GM19463 (cell line): ENCODE results near the gene DLGAP4.

Experiments used
- ATAC-seq: cut with Tn5 transposase; IDR thresholded peaks from one replicate; pipeline ENCODE4 v1.9.1; 2021; ENCODE audit warnings: mild to moderate bottlenecking, moderate library complexity; ENCODE audit not compliant: unreplicated experiment

DLGAP4 gene, protein sequence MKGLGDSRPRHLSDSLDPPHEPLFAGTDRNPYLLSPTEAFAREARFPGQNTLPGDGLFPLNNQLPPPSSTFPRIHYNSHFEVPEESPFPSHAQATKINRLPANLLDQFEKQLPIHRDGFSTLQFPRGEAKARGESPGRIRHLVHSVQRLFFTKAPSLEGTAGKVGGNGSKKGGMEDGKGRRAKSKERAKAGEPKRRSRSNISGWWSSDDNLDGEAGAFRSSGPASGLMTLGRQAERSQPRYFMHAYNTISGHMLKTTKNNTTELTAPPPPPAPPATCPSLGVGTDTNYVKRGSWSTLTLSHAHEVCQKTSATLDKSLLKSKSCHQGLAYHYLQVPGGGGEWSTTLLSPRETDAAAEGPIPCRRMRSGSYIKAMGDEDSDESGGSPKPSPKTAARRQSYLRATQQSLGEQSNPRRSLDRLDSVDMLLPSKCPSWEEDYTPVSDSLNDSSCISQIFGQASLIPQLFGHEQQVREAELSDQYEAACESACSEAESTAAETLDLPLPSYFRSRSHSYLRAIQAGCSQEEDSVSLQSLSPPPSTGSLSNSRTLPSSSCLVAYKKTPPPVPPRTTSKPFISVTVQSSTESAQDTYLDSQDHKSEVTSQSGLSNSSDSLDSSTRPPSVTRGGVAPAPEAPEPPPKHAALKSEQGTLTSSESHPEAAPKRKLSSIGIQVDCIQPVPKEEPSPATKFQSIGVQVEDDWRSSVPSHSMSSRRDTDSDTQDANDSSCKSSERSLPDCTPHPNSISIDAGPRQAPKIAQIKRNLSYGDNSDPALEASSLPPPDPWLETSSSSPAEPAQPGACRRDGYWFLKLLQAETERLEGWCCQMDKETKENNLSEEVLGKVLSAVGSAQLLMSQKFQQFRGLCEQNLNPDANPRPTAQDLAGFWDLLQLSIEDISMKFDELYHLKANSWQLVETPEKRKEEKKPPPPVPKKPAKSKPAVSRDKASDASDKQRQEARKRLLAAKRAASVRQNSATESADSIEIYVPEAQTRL

DNA sequence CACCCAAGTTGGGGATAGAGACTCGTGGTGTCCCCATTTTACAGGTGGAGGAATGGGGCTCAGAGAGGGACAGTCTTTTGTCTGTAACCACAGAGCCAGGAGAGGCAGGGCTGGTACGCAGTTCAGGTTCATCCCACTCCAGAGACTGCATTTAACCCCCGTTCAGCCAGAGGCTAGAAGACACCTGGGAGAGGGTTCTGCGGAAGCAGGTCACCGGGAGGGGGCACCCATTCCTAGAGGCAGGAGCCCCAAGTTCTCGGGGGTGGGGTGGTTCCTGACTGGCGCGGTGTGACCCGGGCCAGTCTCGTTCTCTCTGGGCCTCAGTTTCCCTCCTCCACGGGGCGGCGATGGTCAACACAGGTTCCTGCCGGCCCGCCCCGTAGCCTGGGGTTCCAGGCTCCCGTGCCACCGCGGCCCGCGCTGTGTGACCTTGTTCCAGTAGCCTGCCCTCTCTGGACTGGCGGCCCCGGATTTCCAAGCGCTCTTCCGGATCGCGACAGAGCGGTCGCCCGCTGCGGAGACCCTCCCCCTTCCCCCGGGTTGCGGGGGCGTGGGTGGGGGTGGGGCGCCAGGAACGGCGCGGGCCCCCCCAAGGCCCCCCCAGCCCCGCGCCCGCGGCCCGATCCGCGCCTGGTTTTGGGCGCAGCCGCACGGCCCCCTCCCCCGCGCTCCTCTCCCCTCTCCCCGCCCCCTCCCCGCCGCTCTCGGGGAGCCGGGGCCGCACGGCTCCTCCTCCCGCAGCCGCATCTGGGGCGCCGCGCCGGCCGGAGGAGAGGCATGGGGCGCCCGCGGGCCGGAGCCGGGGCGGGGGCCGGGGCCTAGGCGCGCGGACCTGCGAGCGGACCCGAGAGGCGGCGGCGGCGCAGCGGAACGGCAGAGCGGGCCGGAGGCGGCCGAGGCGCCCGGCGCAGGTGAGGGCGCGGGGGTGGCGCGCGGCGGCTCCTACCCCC, at the start of gene DLGAP4:
Gene DLGAP4, plus strand, starts transcription at position 738 of the 950 bp plus-strand sequence. CDS start 125,379 bp downstream, outside the sequence.
- ATAC-seq, result no peak

DNA sequence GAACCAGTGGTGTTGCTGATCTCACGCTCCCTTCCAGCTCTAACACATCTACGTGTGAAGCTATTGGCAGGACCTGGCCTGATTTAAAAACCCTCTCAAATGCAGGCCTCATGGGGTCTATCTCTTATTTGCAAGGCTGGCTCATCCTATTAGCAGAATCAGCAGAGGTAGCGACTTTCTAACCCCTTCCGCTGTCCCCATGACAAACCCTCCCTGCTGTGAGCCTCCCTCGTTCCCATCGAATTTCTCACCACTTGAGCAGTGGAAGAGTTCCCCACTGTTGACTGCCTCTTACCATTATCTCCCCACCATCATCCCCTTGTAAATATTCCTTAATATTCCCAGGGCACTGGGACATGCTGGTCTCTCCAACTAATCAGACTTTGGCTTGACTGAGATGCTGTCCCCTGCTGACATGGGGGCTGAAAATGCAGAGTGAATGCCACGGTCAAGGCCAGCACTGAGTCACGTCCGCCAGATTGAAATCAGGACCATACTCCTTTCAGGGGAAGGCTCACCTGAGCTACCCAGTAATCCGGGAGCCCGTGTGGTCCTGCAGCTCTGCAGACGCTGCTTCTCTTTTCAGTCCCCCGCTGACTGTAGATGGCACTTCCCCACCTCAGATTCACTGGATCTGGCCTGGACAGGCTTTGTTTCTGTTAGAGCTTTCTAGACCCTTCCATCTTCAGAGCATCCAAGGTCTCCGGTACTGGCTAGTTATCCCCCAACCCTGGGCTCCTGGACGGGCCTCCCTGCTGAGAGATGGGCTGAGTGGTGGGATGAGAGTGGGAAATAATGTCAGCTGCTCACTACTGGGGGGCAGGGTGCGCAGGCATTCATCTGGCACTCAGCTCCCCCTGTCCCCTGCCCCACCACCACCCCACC, 46.7 kb upstream of the DLGAP4 start:
- no peak for ATAC-seq

DNA sequence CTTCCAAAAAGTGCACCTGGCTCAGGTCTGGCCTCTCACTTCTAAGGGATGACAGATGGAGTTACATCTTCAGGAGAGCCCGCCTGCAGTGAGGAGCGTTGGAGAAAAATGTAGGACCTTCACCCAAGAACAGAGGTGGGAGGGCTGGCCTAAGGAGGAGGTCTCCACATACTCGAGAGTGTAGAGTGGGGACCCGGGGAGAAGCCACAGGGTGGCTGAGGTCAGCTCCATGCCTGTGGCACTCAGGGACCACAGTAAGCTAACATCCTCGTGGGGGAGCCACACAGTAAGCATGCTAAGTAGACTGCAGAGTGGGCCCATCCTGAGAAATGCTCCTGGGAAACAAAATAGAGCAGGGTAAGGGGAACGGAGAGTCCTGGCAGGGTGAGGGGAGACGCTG, 45.8 kb upstream of the DLGAP4 start:
- no peak for ATAC-seq

DNA sequence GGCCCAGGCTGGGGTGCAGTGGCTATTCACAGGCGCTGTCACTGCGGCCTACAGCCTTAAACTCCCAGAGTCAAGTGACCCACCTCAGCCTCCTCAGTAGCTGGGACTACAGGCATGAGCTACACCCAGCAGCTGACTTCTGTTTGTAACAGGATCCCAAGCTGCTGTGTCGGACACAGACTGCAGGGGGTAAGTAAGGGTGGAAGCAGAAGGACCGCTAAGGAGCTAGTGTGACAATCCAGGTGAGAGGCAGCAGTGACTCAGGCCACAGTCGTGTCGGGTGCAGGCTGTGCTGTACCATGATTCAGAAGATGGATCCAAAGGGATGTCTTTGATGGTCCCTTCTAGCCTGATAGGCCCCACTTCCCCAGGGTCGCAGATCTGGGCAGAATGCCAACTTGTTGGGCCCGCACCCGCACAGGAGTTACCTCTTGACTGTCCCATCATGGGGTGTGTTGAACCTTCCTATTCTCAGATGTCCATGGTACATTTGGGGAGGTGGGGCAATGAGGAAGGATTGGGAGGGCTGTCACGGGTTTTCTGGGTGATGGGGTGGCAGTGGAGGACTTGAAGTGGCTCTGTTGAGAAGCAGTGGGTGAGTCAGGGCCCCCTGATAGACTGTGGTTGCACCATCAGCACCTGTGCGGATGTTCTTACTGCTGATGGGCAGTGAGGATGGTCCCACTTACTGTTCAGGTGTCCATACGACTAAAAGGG, 44.6 kb upstream of the DLGAP4 start:
- ATAC-seq, result no peak

DNA sequence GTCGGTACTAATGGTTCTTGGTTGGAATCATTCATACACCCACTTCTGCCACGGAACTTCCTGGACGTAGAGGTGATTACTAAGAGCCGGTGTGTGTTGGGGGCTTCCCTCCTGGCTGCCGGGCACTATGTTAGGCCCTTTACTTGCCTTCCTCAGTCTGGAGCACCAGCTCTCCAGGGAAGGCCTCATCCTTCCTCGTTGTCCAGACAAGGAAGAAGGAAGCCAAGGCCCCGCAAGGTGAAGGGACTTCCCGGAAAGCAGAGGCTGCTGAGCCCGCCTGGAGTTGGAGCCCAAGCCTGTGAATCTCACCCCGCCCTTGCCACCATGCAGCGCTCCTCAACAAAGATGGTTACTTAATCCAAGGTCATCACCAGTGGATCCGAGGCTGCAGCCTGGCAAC, 43.7 kb upstream of the DLGAP4 start:
- ATAC-seq, result no peak

DNA sequence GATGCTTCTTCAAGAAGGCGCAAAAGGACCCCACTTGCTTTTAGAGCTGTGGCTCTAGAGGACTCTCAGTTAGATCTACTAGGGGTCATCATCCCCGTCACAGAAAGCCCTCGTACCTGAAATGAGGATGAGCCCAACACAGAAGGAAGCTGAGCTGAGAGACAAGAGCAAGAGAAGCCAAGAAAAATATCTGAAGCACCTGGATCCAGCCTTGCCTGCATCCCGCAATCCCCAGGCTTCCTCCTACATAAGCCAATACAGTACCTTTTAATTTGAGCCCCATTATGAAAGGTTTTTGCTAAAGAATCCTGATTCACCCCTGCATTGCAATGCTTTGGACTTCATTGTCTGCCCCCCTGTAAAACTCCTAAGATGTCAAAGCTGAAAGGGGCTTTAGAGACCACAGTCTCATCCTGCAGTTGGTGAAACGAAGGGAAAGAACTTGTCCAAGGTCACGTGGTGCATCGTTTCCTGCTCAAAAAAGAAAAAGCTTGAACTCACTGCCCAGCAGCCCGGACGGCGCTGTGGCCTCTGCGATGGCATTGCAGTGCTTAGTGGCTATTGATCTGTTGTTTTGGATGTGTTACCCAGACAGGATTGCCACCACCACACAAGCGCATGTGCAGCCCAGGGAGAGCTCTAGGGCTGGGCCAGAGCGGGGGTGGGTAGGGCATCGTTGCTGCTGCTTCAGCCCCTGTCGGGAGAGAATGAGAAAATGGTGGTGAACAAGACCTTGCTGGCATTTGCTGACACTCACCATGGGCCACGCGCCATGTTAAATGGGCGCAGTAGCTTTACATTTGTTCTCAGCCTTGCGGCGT, 41.5 kb upstream of the DLGAP4 start:
- no peak for ATAC-seq

DNA sequence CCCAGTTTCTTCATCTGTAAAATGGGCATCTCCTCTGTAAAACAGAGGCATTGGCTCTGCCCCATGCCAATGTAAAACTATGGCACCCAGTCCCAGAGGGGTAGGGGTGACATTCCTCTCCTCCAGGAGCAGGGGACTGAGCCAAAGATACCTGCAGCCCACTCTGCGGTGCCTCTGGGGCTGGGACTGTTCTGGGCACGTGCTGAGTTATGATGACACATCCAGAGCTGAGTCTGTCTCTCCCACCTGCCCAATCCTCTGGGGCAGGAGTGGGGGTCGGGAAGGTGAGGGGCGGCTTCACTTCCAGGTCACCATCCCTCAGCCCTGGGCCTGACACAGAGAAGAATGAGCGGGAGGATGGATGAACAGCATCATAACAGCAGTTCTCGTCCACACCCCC, 40.0 kb upstream of the DLGAP4 start:
- no peak for ATAC-seq

DNA sequence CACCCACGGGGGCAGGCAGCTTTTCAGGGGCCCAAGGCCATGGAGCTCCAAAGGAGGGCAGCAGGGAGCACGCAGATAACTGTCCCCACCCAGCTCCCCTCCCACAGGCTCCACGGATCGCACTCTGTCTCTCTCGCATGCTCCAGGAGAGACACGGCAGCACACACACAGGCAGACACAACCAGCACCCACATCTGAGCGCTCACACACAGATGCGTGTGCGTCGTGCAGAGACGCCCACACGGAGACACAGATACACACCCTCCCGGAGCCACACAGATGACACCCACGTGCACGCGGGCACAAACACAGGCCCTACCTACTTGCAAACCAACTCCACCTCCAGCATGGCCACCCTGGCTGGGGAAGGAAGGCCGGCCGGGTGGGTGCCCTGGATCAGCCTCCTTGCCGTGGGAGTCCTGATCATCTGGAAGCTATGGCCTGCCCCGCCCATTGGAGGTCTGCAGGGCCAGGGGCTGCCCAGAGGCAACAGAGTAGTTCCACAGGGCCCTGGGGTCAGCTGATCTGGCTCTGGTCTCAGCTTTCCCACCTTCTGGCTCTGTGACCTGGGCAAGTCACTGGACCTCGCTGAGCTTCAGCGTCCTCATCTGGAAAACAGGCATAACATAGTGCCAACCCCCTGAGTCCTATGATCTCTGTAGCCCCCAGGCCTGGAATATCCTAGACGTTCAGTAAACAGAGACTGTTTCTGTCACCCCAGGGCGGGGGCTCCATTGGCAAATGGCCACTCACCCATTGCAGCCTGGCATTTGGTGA, 38.3 kb upstream of the DLGAP4 start:
- ATAC-seq, result no peak

DNA sequence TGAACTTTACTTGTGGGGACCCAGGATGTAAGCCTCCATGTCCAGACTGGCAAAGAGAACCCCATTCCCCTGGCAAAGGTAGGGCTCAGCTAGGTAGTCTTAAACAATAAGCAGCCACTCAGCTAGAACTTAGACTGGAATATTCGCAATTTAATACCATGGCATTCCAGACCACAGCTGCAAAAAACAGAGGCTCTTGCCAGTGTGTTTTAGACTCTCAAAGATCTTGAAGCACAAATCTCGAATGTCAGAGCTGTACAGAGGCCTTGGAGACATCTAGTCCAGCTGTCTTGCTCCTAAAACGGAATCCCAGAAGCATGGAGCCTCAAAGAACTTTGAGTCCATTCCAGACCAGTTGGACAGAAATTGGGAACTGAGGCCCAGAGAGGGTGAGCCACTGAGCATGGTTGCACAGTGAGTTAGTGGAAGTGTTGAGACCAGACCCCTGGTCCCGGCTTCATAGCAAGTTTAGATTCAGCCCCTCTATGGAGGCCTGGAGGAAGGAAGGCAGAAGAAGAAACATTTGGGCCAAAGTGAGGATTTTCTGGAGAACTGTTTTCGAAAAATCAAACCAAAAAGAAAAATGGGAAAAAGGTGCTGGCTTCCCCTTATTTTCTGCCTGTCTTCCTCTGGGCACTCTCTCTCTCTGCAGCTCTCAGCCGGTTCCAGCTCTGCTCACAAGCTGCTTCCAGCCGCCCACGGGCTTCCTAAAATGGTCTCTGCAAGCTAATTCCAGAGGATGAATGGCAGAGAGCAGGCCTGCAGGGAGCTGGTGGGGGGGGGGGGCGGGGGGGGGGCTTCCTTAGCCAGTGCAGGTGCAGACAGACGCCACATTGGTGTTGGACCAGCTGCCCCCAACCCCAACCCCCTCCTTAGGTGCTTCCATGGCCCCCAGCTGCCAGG, 37.4 kb upstream of the DLGAP4 start:
- no peak for ATAC-seq

DNA sequence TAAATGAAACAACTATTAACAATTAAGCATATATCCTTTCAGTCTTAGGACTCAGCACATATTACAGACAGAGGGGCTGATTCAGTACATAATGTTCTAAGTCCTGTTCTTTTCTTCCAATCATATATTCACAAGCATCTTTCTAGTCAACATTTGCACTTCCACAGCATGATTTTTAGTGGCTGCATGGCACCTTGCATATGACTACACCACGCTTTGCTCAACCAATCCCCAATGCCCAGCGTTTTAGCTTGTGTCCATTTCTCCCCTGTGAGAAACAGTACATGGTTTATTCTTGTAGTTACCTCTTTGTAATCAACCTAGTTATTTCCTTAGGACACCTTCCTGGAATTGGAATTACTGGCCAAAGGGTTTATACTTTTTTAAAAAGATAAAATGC, 36.6 kb upstream of the DLGAP4 start:
- ATAC-seq, result no peak

DNA sequence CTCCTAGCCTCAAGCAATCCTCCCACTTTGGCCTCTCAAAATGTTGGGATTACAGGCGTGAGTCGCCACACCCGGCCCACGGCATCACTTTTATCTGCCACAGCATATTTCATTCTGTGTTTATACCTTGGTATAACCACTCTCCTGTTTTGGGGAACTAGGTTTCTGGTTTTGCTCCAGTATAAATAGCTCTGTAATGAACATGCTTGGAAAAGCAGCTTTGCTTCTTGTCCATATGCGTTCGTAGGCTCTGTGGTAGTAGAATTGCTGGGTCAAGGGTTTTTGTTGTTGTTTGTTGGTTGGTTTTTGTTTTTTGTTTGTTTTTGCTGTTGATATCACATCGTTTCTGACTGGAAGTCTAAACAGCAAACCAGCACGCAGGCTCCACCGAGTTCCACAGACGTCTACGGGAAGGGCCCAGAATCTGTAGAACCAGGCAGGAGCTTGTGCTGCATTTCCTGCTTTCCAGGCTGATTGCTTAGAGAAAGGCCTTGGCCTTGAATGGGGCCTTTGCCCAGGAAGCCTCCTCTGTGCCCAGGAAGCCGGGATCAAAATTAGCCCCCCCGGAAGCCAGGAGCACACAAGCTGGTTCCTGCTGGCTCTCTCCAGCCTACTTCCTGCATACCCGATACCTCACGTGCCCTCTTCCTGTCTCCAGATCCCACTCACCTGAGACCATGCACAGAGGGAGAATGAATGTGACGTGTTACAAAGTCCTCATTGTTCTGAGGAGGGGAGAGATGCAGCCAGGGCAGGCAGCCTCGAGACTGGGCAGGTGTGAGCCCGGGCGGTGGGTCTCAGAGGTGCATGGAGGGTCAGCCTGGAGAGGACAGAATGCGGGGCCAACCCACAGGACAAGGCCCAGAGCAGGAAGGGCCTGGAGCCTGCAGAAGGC, 35.1 kb upstream of the DLGAP4 start:
- no peak for ATAC-seq

DNA sequence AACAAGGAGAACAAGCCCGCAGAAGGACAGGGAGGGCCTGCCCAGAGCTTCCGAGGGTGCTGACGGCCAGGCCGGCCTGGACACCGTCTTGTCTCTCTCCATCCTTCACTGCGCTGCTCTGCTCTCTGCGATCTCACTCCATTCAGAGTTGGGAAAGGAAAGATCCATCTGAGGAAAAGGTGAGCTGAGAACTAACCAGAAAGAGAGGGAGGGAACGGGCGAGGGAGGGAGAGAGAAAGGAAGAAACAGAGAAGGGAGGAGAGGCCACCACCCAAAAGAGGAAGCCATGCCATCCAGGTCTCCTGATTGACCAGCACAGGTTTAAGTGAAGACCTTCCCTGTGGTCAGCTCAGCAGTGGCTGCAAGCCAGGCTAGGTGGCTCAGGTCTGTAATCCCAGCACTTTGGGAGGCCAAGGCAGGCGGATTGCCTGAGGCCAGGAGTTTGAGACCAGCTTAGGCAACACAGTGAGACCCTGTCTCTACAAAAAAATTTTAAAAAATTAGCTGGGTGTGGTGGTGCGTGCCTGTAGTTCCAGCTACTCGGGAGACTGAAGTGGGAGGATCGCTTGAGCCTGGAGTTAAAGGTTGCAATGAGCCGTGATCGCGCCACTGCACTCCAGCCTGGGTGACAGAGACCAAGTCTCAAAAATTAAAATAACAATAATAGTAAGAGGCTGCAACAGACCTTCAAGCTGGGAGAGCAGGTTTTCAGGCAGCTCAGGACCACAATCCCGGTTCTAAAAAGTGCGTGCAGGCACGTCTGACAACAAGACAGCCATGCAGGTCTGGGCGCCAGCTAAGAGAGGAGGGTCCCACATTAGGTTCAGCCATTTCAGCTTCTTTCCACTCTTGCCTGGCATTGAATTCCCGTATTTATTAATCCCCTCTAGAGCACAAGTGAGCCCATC, 34.2 kb upstream of the DLGAP4 start:
- ATAC-seq, result no peak

DNA sequence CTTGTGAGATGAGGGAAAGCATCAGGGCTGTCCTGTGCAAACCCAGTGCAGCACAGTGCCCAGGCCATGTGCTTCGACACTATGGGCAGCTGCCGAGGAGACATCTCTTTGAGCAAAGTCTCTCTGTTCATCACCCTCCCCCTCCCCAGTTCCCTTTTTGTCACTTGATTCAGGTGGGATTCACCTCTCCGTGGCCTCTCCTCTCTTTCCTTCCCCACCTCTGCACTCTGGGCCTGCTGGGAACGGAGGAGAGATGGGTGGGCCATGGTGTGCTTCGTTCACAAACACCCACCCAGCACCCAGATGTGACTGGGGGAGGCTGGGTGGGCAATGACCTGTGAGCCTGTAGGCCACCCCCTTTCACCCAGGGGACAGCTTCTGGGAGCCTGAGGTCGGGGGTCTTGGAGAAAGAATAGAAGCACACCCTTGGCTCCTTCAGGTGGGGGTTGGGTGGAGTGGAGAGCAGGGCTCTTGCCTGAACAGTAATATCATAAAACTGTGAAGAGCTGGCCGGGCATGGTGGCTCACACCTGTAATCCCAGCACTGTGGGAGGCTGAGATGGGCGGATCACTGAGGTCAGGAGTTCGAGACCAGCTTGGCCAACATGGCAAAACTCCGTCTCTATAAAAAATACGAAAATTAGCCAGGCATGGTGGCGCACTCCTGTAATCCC, 33.5 kb upstream of the DLGAP4 start:
- no peak for ATAC-seq
